Trophoblast cell (in vitro differentiated cells and primary cell): ENCODE data around the gene MTHFD2.
A peak's percentile ranks its signal among the peaks of the same experiment; 100 is the strongest.

Source experiments
- DNase-seq, 2 donors: peaks; one replicate each; pipeline ENCODE4 v3.0.0-alpha.2; 2016
- H2AFZ ChIP-seq: 2 replicates; pipeline ENCODE4 v1.6.1; 2013; ENCODE audit warnings: low read length, moderate library complexity, mild to moderate bottlenecking; ENCODE audit not compliant: insufficient read depth, poor library complexity
- H2AK5ac ChIP-seq: 2 replicates; pipeline ENCODE4 v1.6.1; 2013; ENCODE audit warnings: mild to moderate bottlenecking, low read length
- H2BK120ac ChIP-seq: 2 replicates; pipeline ENCODE4 v1.6.1; 2013; ENCODE audit warnings: low read length, mild to moderate bottlenecking, moderate library complexity; ENCODE audit not compliant: insufficient read depth, poor library complexity
- H2BK12ac ChIP-seq: 2 replicates; pipeline ENCODE4 v1.6.1; 2013; ENCODE audit warnings: mild to moderate bottlenecking, low read length, moderate library complexity
- H2BK5ac ChIP-seq: 2 replicates; pipeline ENCODE4 v1.6.1; 2013; ENCODE audit warnings: low read length, low read depth, moderate library complexity, mild to moderate bottlenecking; ENCODE audit not compliant: poor library complexity
- H3K14ac ChIP-seq: 2 replicates; pipeline ENCODE4 v1.6.1; 2013; ENCODE audit warnings: mild to moderate bottlenecking, low read length
- H3K18ac ChIP-seq: 2 replicates; pipeline ENCODE4 v1.6.1; 2013; ENCODE audit warnings: mild to moderate bottlenecking, low read length
- H3K23ac ChIP-seq: 2 replicates; pipeline ENCODE4 v1.6.1; 2013; ENCODE audit warnings: low read length
- H3K27ac ChIP-seq: 2 replicates; pipeline ENCODE4 v1.5.1; 2013; ENCODE audit warnings: low read depth, mild to moderate bottlenecking, inconsistent platforms, low read length, moderate library complexity
- H3K27me3 ChIP-seq: 2 replicates; pipeline ENCODE4 v1.6.1; 2013; ENCODE audit warnings: inconsistent platforms, mild to moderate bottlenecking, low read length, moderate library complexity; ENCODE audit not compliant: insufficient read depth
- H3K36me3 ChIP-seq, 2 experiments: 1 replicate in 1 of 2; 2 replicates in 1 of 2; pipeline ENCODE4 v1.6.1; 2013; ENCODE audit warnings: low read length in 2 of 2, mild to moderate bottlenecking in 2 of 2, moderate library complexity in 1 of 2; ENCODE audit not compliant: insufficient read depth in 2 of 2, control insufficient read depth in 1 of 2
- H3K4ac ChIP-seq: 2 replicates; pipeline ENCODE4 v1.6.1; 2013; ENCODE audit warnings: low read depth, mild to moderate bottlenecking, low read length, moderate library complexity
- H3K4me1 ChIP-seq, 2 experiments: 1 replicate in 1 of 2; 2 replicates in 1 of 2; pipeline ENCODE4 v1.6.1; 2013; ENCODE audit warnings: low read length in 2 of 2, mild to moderate bottlenecking in 2 of 2, moderate library complexity in 1 of 2; ENCODE audit not compliant: insufficient read depth in 2 of 2, control insufficient read depth in 1 of 2
- H3K4me2 ChIP-seq: 2 replicates; pipeline ENCODE4 v1.6.1; 2013; ENCODE audit warnings: inconsistent platforms, mild to moderate bottlenecking, low read length, moderate library complexity
- H3K4me3 ChIP-seq: 2 replicates; pipeline ENCODE4 v1.5.1; 2013; ENCODE audit warnings: mild to moderate bottlenecking, low read depth, low read length, inconsistent platforms
- H3K79me1 ChIP-seq: one replicate; pipeline ENCODE4 v1.6.1; 2013; ENCODE audit warnings: low read length
- H3K79me2 ChIP-seq: 2 replicates; pipeline ENCODE4 v1.6.1; 2013; ENCODE audit warnings: low read length, mild to moderate bottlenecking; ENCODE audit not compliant: control insufficient read depth, insufficient read depth, poor library complexity
- H3K9ac ChIP-seq: 2 replicates; pipeline ENCODE4 v1.6.1; 2013; ENCODE audit warnings: mild to moderate bottlenecking, low read length
- H3K9me3 ChIP-seq: 2 replicates; pipeline ENCODE4 v1.6.1; 2013; ENCODE audit warnings: low read depth, mild to moderate bottlenecking, control low read depth, inconsistent platforms, low read length; ENCODE audit not compliant: insufficient read depth
- H4K12ac ChIP-seq: 2 replicates; pipeline ENCODE4 v1.6.1; 2013; ENCODE audit warnings: low read depth, mild to moderate bottlenecking, low read length, moderate library complexity
- H4K8ac ChIP-seq: 2 replicates; pipeline ENCODE4 v1.6.1; 2013; ENCODE audit warnings: low read depth, mild to moderate bottlenecking, low read length, moderate library complexity
- H4K91ac ChIP-seq: one replicate; pipeline ENCODE4 v1.6.1; 2013; ENCODE audit warnings: low read depth, mild to moderate bottlenecking, low read length, moderate library complexity
- WGBS: extraction: QIAGEN DNeasy Blood & Tissue Kit; methylation state at CpG from one replicate; pipeline ENCODE4 v1.1.7; 2013; ENCODE audit warnings: missing lambda C conversion rate; ENCODE audit not compliant: insufficient read length, insufficient coverage; ENCODE audit errors: extremely low coverage; 5-methylcytosine and 5-hydroxymethylcytosine counted together

The MTHFD2 gene

GRCh38 chr2:74222300-74222650, 23.9 kb downstream of the MTHFD2 start:
- Histone ChIP-seq H4K12ac (no peak overlapping the region), H3K23ac (no peak overlapping the region), H2AFZ (no peak overlapping the region), H3K4me2 (no peak overlapping the region), H4K91ac (no peak overlapping the region), H3K4me3 (no peak overlapping the region), H2BK120ac (no peak overlapping the region), H3K4ac (no peak overlapping the region), H3K4me1 (peaks cover 9 to 17% of the 10 kb centered on the region in 2 experiments), H3K27me3 (no peaks in the 10 kb centered on the region), H3K79me1 (no peaks in the 10 kb centered on the region), H3K14ac (no peak overlapping the region), H3K27ac (no peak overlapping the region), H2BK5ac (no peak overlapping the region), H3K79me2 (no peaks in the 10 kb centered on the region), H2AK5ac (no peak overlapping the region), H3K18ac (no peak overlapping the region), H4K8ac (no peak overlapping the region), H2BK12ac (no peak overlapping the region), H3K9ac (no peak overlapping the region), H3K9me3 (peaks cover 4% of the 10 kb centered on the region), H3K36me3 (peaks cover 0 to 4% of the 10 kb centered on the region in 2 experiments)
- WGBS: no CpG with 5 or more reads among the region's 6 CpGs
- no peak for DNase-seq

GRCh38 chr2:74223941-74224770, 25.7 kb downstream of the MTHFD2 start:
- no peak overlapping the region for H2BK120ac ChIP-seq
- no peak overlapping the region for H3K9ac ChIP-seq
- H2BK5ac ChIP-seq: no peak overlapping the region
- H4K12ac ChIP-seq: no peak overlapping the region
- no peak overlapping the region for H2BK12ac ChIP-seq
- WGBS: no CpG with 5 or more reads among the region's 8 CpGs
- H3K27me3 ChIP-seq: no peaks in the 10 kb centered on the region
- no peak overlapping the region for H2AFZ ChIP-seq
- no peak overlapping the region for H3K4ac ChIP-seq
- H3K9me3 ChIP-seq: peaks cover 4% of the 10 kb centered on the region
- no peak overlapping the region for H3K14ac ChIP-seq
- H3K4me1 ChIP-seq: peaks cover 9 to 19% of the 10 kb centered on the region in 2 experiments
- H3K79me2 ChIP-seq: no peaks in the 10 kb centered on the region
- H3K4me2 ChIP-seq: no peak overlapping the region
- H4K91ac ChIP-seq: no peak overlapping the region
- H2AK5ac ChIP-seq: no peak overlapping the region
- H4K8ac ChIP-seq: no peak overlapping the region
- H3K36me3 ChIP-seq: no peaks in the 10 kb centered on the region
- H3K27ac ChIP-seq: no peak overlapping the region
- H3K79me1 ChIP-seq: no peaks in the 10 kb centered on the region
- no peak overlapping the region for H3K18ac ChIP-seq
- no peak overlapping the region for H3K4me3 ChIP-seq
- DNase-seq: no peak
- H3K23ac ChIP-seq: no peak overlapping the region

- Histone ChIP-seq H3K23ac (no peak overlapping the region), H2BK12ac (no peak overlapping the region), H4K12ac (no peak overlapping the region), H3K27me3 (no peaks in the 10 kb centered on the region), H2AFZ (no peak overlapping the region), H2BK5ac (no peak overlapping the region), H4K91ac (no peak overlapping the region), H3K4me2 (no peak overlapping the region), H3K9ac (no peak overlapping the region), H3K4ac (no peak overlapping the region), H3K9me3 (peaks cover 4% of the 10 kb centered on the region), H3K4me1 (peaks cover 9 to 19% of the 10 kb centered on the region in 2 experiments), H3K14ac (no peak overlapping the region), H4K8ac (no peak overlapping the region), H3K4me3 (no peak overlapping the region), H2AK5ac (no peak overlapping the region), H3K36me3 (no peaks in the 10 kb centered on the region), H3K18ac (no peak overlapping the region), H3K79me2 (no peaks in the 10 kb centered on the region), H3K79me1 (no peaks in the 10 kb centered on the region), H2BK120ac (no peak overlapping the region), H3K27ac (no peak overlapping the region)
- no peak for DNase-seq
- WGBS: no CpG with 5 or more reads among the region's 4 CpGs
These were observed 27.5 kb downstream of the MTHFD2 start for GRCh38 chr2:74225698-74226459.

GRCh38 chr2:74226648-74227213, 28.3 kb downstream of the MTHFD2 start:
- Histone ChIP-seq H3K4me3 (no peak overlapping the region), H3K79me2 (no peaks in the 10 kb centered on the region), H4K12ac (no peak overlapping the region), H4K8ac (no peak overlapping the region), H3K4me2 (peak overlapping the region; percentile 2), H3K4me1 (peaks cover 9 to 19% of the 10 kb centered on the region in 2 experiments), H3K4ac (no peak overlapping the region), H3K18ac (no peak overlapping the region), H3K23ac (no peak overlapping the region), H3K79me1 (no peaks in the 10 kb centered on the region), H2BK5ac (no peak overlapping the region), H3K36me3 (no peaks in the 10 kb centered on the region), H3K9me3 (peaks cover 5% of the 10 kb centered on the region), H3K9ac (no peak overlapping the region), H4K91ac (no peak overlapping the region), H3K14ac (no peak overlapping the region), H2AFZ (no peak overlapping the region), H3K27ac (no peak overlapping the region), H2BK12ac (peak overlapping the region; percentile 11), H2BK120ac (no peak overlapping the region), H3K27me3 (no peaks in the 10 kb centered on the region), H2AK5ac (no peak overlapping the region)
- WGBS: no CpG with 5 or more reads among the region's 21 CpGs
- no peak for DNase-seq
